ENCODE results near the gene CRYZL1.

DNA sequence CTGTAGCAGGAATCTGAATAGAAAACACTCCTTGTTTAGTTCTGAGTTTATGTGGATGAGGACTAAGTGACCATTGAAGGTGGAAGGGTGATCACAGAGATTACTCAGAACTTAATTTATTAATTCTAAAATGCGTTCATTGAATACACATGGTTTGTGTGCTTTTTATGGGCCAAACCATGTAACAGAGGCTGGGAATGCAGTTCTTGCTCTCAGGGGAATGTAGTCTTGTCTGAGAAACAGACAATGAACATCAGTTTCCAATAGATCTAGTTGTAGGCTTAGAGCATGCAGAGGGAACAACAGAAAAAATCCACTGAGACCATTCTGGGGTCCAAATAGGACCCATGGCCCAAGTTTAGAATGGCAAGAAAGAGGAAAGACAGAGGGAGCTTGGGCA lies 46.8 kb upstream of the CRYZL1 start:
- TF ChIP-seq, protein P1, sequence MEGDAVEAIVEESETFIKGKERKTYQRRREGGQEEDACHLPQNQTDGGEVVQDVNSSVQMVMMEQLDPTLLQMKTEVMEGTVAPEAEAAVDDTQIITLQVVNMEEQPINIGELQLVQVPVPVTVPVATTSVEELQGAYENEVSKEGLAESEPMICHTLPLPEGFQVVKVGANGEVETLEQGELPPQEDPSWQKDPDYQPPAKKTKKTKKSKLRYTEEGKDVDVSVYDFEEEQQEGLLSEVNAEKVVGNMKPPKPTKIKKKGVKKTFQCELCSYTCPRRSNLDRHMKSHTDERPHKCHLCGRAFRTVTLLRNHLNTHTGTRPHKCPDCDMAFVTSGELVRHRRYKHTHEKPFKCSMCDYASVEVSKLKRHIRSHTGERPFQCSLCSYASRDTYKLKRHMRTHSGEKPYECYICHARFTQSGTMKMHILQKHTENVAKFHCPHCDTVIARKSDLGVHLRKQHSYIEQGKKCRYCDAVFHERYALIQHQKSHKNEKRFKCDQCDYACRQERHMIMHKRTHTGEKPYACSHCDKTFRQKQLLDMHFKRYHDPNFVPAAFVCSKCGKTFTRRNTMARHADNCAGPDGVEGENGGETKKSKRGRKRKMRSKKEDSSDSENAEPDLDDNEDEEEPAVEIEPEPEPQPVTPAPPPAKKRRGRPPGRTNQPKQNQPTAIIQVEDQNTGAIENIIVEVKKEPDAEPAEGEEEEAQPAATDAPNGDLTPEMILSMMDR (IDR thresholded peaks at IDR 0.05): no peak
- TF ChIP-seq POLR2A (IDR thresholded peaks at IDR 0.05): no peak
- TF ChIP-seq EP300 (IDR thresholded peaks at IDR 0.05): no peak
